T-cell (primary cell): ENCODE measurements around the gene RBFOX1. TPM values are rescaled to one million over a fixed set of nuclear protein-coding genes. Genes with fewer than 3 reads are reported as not detected.

Experiments
- ATAC-seq, 4 experiments: fragments of 200-7000 bp in 3 of 4; fragments of 150-1000 bp in 1 of 4; cut with Tn5 transposase; replicated peaks in 1 of 4; 1 replicate in 3 of 4; 2 replicates in 1 of 4; pipeline ENCODE4 v1.10.0; 2021; ENCODE audit warnings: moderate library complexity in 3 of 4, mild to moderate bottlenecking in 2 of 4, moderate number of reproducible peaks in 1 of 4
- CTCF ChIA-PET, 2 donors: fragments of 300-600 bp; sonication (Branson Sonifier 250); formaldehyde crosslinking; loops; one replicate each; lab custom pipeline; 2022; ENCODE audit warnings: antibody characterized with exemption in 2 of 2; lab: Charles Lee
- POLR2A ChIA-PET, 2 donors: fragments of 300-600 bp; sonication (Branson Sonifier 250); formaldehyde crosslinking; loops; one replicate each; lab custom pipeline; 2022; ENCODE audit warnings: antibody characterized with exemption in 2 of 2; lab: Charles Lee
- DNase-seq, 35 experiments: peaks; one replicate each; pipeline versions ENCODE4 v3.0.0 to v3.0.0-alpha.2; 2013 to 2023
- H3K27ac ChIP-seq: one replicate; pipeline ENCODE4 v1.5.1; 2013; ENCODE audit warnings: low read length
- H3K27me3 ChIP-seq, 2 experiments: replicated peaks in 1 of 2; 1 replicate in 1 of 2; 2 replicates in 1 of 2; pipeline versions ENCODE4 v1.6.1 to v1.7.0; 2013; ENCODE audit warnings: low read length in 1 of 2, mixed read lengths in 1 of 2; ENCODE audit not compliant: control insufficient read depth in 2 of 2, insufficient read depth in 2 of 2; ENCODE audit errors: extremely low read depth in 1 of 2
- H3K36me3 ChIP-seq, 2 donors: 1 replicate in 1 of 2; 2 replicates in 1 of 2; pipeline versions ENCODE4 v1.6.1 to v1.7.0; 2013; ENCODE audit warnings: low read length in 1 of 2; ENCODE audit not compliant: control insufficient read depth in 2 of 2, insufficient read depth in 1 of 2; ENCODE audit errors: extremely low read depth in 1 of 2
- H3K4me1 ChIP-seq, 2 experiments: 1 replicate in 1 of 2; 2 replicates in 1 of 2; pipeline versions ENCODE4 v1.6.1 to v1.7.0; 2013; ENCODE audit warnings: low read length in 2 of 2, mixed read lengths in 1 of 2; ENCODE audit not compliant: insufficient read depth in 2 of 2, control insufficient read depth in 1 of 2; ENCODE audit errors: extremely low read depth in 1 of 2
- H3K4me3 ChIP-seq, 2 donors: 1 replicate in 1 of 2; 2 replicates in 1 of 2; pipeline versions ENCODE4 v1.5.1 to v1.7.0; 2013; ENCODE audit warnings: mild to moderate bottlenecking in 2 of 2, low read length in 1 of 2, moderate library complexity in 1 of 2; ENCODE audit not compliant: control insufficient read depth in 1 of 2; ENCODE audit errors: extremely low read depth in 1 of 2
- H3K9me3 ChIP-seq: 2 replicates; pipeline ENCODE4 v1.7.0; 2013
- H3K27ac Mint-ChIP-seq, 2 donors: one replicate each; pipeline ENCODE4 v1.8.0; 2020 to 2021; ENCODE audit warnings: mild to moderate bottlenecking in 2 of 2, mixed read lengths in 2 of 2
- H3K27me3 Mint-ChIP-seq, 2 donors: one replicate each; pipeline ENCODE4 v1.8.0; 2021 to 2022; ENCODE audit warnings: mixed read lengths in 2 of 2
- H3K36me3 Mint-ChIP-seq: one replicate; pipeline ENCODE4 v1.8.0; 2021; ENCODE audit warnings: mixed read lengths
- H3K4me1 Mint-ChIP-seq, 3 donors: one replicate each; pipeline ENCODE4 v1.8.0; 2020 to 2022; ENCODE audit warnings: mixed read lengths in 3 of 3, mild to moderate bottlenecking in 1 of 3
- H3K4me3 Mint-ChIP-seq, 3 donors: one replicate each; pipeline ENCODE4 v1.8.0; 2020 to 2022; ENCODE audit warnings: mild to moderate bottlenecking in 3 of 3, mixed read lengths in 3 of 3, moderate library complexity in 3 of 3
- H3K9me3 Mint-ChIP-seq, 3 donors: one replicate each; pipeline ENCODE4 v1.8.0; 2020 to 2022; ENCODE audit warnings: mixed read lengths in 3 of 3
- WGBS: methylation state at CpG from one replicate; pipeline ENCODE4 v1.1.5; 2013; ENCODE audit warnings: missing lambda C conversion rate; ENCODE audit not compliant: insufficient coverage; 5-methylcytosine and 5-hydroxymethylcytosine counted together
- total RNA-seq, 35 experiments: library from RNA in 6 of 35; stranded (reverse) in 6 of 35; fragments of 120-200 nt in 1 of 35; gene quantifications; one replicate each; pipeline versions ENCODE4 v1.2.1 to v1.2.4 and lab custom pipeline; 2013 to 2026

The RBFOX1 gene
- total RNA-seq, 5 donors from 2014 or later (not counting 1 experiment from before 2014, with no cell fraction given) = not detected

GRCh38 chr16:7746941-7747340 lies 414.3 kb downstream of the RBFOX1 start:
- WGBS = no CpG with 5 or more reads among the region's 3 CpGs
- Mint-ChIP-seq H3K9me3 (peaks cover 0 to 9% (median 9%) of the 10 kb centered on the region in 3 donors), H3K4me1 (no peaks in the 10 kb centered on the region), H3K27me3 (no peaks in the 10 kb centered on the region), H3K36me3 (no peaks in the 10 kb centered on the region), H3K27ac (no peak overlapping the region), H3K4me3 (no peak overlapping the region)
- Histone ChIP-seq H3K4me3 (no peak overlapping the region), H3K9me3 (no peaks in the 10 kb centered on the region), H3K27ac (no peak overlapping the region), H3K4me1 (no peaks in the 10 kb centered on the region), H3K27me3 (no peaks in the 10 kb centered on the region), H3K36me3 (no peaks in the 10 kb centered on the region)
- ChIA-PET CTCF (no interaction called here), POLR2A (no interaction called here)
- DNase-seq (no peak), ATAC-seq (no peak)

- no peak overlapping the region for H3K4me3 Mint-ChIP-seq
- no peaks in the 10 kb centered on the region for H3K27me3 ChIP-seq
- peaks cover 0 to 9% (median 4%) of the 10 kb centered on the region in 3 donors for H3K9me3 Mint-ChIP-seq
- H3K27ac Mint-ChIP-seq = no peak overlapping the region
- POLR2A ChIA-PET = no interaction called here
- DNase-seq = no peak
- no peak overlapping the region for H3K4me3 ChIP-seq
- no peak overlapping the region for H3K27ac ChIP-seq
- H3K4me1 Mint-ChIP-seq = no peaks in the 10 kb centered on the region
- H3K9me3 ChIP-seq = no peaks in the 10 kb centered on the region
- ATAC-seq = no peak
- H3K36me3 ChIP-seq = no peaks in the 10 kb centered on the region
- no peaks in the 10 kb centered on the region for H3K4me1 ChIP-seq
- CTCF ChIA-PET = no interaction called here
- no peaks in the 10 kb centered on the region for H3K27me3 Mint-ChIP-seq
- no CpG with 5 or more reads among the region's 4 CpGs for WGBS
- H3K36me3 Mint-ChIP-seq = no peaks in the 10 kb centered on the region
These were observed 415.9 kb downstream of the RBFOX1 start for GRCh38 chr16:7748522-7748921.

- ChIA-PET CTCF (no interaction called here), POLR2A (no interaction called here)
- no peaks in the 10 kb centered on the region for H3K36me3 Mint-ChIP-seq
- H3K9me3 Mint-ChIP-seq = peaks cover 3 to 11% (median 8%) of the 10 kb centered on the region in 3 donors
- WGBS = 70% methylated on average over 4 of the region's 6 CpGs
- DNase-seq = no peak
- H3K4me3 ChIP-seq = no peak overlapping the region
- H3K4me1 ChIP-seq = no peaks in the 10 kb centered on the region
- no peaks in the 10 kb centered on the region for H3K27me3 ChIP-seq
- no peak overlapping the region for H3K4me3 Mint-ChIP-seq
- H3K27ac ChIP-seq = no peak overlapping the region
- no peak for ATAC-seq
- no peaks in the 10 kb centered on the region for H3K4me1 Mint-ChIP-seq
- H3K27me3 Mint-ChIP-seq = no peaks in the 10 kb centered on the region
- no peaks in the 10 kb centered on the region for H3K36me3 ChIP-seq
- no peak overlapping the region for H3K27ac Mint-ChIP-seq
- no peaks in the 10 kb centered on the region for H3K9me3 ChIP-seq
These were observed 422.8 kb downstream of the RBFOX1 start for GRCh38 chr16:7755347-7755882.
